Endodermal cell (in vitro differentiated cells): Measurements from ENCODE around the gene EHD4. TPM values are rescaled to one million over a fixed set of nuclear protein-coding genes. Genes with fewer than 3 reads are reported as not detected.

Experiments used
- DNase-seq: peaks from one replicate; pipeline ENCODE4 v3.0.0-alpha.2; 2017
- H3K27ac ChIP-seq: 2 replicates; pipeline ENCODE4 v1.5.1; 2013; ENCODE audit warnings: mild to moderate bottlenecking, low read depth, low read length, moderate library complexity
- H3K27me3 ChIP-seq: 2 replicates; pipeline ENCODE4 v1.6.1; 2013; ENCODE audit warnings: mild to moderate bottlenecking, low read length, moderate library complexity; ENCODE audit not compliant: insufficient read depth, control insufficient read depth, poor library complexity, severe bottlenecking
- H3K36me3 ChIP-seq: 2 replicates; pipeline ENCODE4 v1.7.0; 2013; ENCODE audit warnings: mild to moderate bottlenecking, low read length, moderate library complexity; ENCODE audit not compliant: control insufficient read depth, insufficient read depth
- H3K4me1 ChIP-seq: one replicate; pipeline ENCODE4 v1.7.0; 2013; ENCODE audit warnings: low read length; ENCODE audit not compliant: control insufficient read depth, insufficient read depth
- H3K4me3 ChIP-seq: 2 replicates; pipeline ENCODE4 v1.5.1; 2013; ENCODE audit warnings: mild to moderate bottlenecking, low read length, moderate library complexity
- H3K9ac ChIP-seq: 2 replicates; pipeline ENCODE4 v1.6.1; 2013; ENCODE audit warnings: mild to moderate bottlenecking, low read length, moderate library complexity; ENCODE audit not compliant: poor library complexity, severe bottlenecking; ENCODE audit errors: extremely low read depth
- H3K9me3 ChIP-seq: 2 replicates; pipeline ENCODE4 v1.6.1; 2013; ENCODE audit warnings: mild to moderate bottlenecking, low read length, moderate library complexity; ENCODE audit not compliant: control insufficient read depth
- H3K27ac Mint-ChIP-seq: 2 replicates; pipeline ENCODE4 v1.8.0; 2020; ENCODE audit warnings: mixed read lengths
- H3K27me3 Mint-ChIP-seq: 2 replicates; pipeline ENCODE4 v1.8.0; 2021; ENCODE audit warnings: mild to moderate bottlenecking, mixed read lengths; ENCODE audit not compliant: insufficient read depth
- H3K36me3 Mint-ChIP-seq: 2 replicates; pipeline ENCODE4 v1.8.0; 2020; ENCODE audit warnings: low read depth, mixed read lengths
- H3K4me1 Mint-ChIP-seq: 2 replicates; pipeline ENCODE4 v1.8.0; 2020; ENCODE audit warnings: mixed read lengths
- H3K4me3 Mint-ChIP-seq: 2 replicates; pipeline ENCODE4 v1.8.0; 2020; ENCODE audit warnings: mild to moderate bottlenecking, moderate library complexity, mixed read lengths
- H3K9me3 Mint-ChIP-seq: 2 replicates; pipeline ENCODE4 v1.8.0; 2020; ENCODE audit warnings: mild to moderate bottlenecking, mixed read lengths
- WGBS, 2 experiments: methylation state at CpG; one replicate each; pipeline versions ENCODE4 v1.1.5 to v1.1.7; 2013; ENCODE audit warnings: missing lambda C conversion rate in 2 of 2, mixed read lengths in 1 of 2; ENCODE audit not compliant: insufficient coverage in 1 of 2, insufficient read length in 1 of 2; 5-methylcytosine and 5-hydroxymethylcytosine counted together
- total RNA-seq, 2 donors: library from RNA; stranded (reverse); fragmentation: NEBNext Ultra II Directional in 1 of 2; extraction: Animal tissue kit (Norgen Biotek cat#: 25700) in 1 of 2; gene quantifications; 2 replicates in 1 of 2; 3 replicates in 1 of 2; pipeline ENCODE4 v1.2.1, GENCODE V29; 2021
- TF ChIP-seq, protein P1 (sequence below): fragments of 200-600 bp; sonication (generic); conservative IDR thresholded peaks from 2 replicates; pipeline ENCODE4 v1.5.0; 2021; ENCODE audit warnings: antibody characterized with exemption, mild to moderate bottlenecking

The EHD4 gene
- total RNA-seq, 2 donors from 2014 or later, result 16.9 to 17.3 TPM

- Histone ChIP-seq H3K4me3 (no peak overlapping the region), H3K27me3 (peaks cover 39% of the 10 kb centered on the region), H3K27ac (no peak overlapping the region), H3K4me1 (no peaks in the 10 kb centered on the region), H3K9ac (no peak overlapping the region), H3K36me3 (no peaks in the 10 kb centered on the region), H3K9me3 (no peaks in the 10 kb centered on the region)
- WGBS, 2 experiments, result 91 to 95% methylated on average over 7 to 10 of the region's 10 CpGs
- TF ChIP-seq, protein P1, sequence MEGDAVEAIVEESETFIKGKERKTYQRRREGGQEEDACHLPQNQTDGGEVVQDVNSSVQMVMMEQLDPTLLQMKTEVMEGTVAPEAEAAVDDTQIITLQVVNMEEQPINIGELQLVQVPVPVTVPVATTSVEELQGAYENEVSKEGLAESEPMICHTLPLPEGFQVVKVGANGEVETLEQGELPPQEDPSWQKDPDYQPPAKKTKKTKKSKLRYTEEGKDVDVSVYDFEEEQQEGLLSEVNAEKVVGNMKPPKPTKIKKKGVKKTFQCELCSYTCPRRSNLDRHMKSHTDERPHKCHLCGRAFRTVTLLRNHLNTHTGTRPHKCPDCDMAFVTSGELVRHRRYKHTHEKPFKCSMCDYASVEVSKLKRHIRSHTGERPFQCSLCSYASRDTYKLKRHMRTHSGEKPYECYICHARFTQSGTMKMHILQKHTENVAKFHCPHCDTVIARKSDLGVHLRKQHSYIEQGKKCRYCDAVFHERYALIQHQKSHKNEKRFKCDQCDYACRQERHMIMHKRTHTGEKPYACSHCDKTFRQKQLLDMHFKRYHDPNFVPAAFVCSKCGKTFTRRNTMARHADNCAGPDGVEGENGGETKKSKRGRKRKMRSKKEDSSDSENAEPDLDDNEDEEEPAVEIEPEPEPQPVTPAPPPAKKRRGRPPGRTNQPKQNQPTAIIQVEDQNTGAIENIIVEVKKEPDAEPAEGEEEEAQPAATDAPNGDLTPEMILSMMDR, result no peak
- Mint-ChIP-seq H3K4me1 (peaks cover 1% of the 10 kb centered on the region), H3K27ac (no peak overlapping the region), H3K9me3 (no peaks in the 10 kb centered on the region), H3K4me3 (no peak overlapping the region), H3K36me3 (no peaks in the 10 kb centered on the region), H3K27me3 (peaks cover 42% of the 10 kb centered on the region)
- DNase-seq, result no peak
These were observed 93.0 kb downstream of the EHD4 start for GRCh38 chr15:41879321-41879845.

GRCh38 chr15:41878355-41878699 is 94.0 kb downstream of the EHD4 start:
- no peak overlapping the region for H3K9ac ChIP-seq
- Mint-ChIP-seq H3K4me3 (no peak overlapping the region), H3K27ac (no peak overlapping the region), H3K36me3 (no peaks in the 10 kb centered on the region), H3K9me3 (no peaks in the 10 kb centered on the region), H3K27me3 (peaks cover 39% of the 10 kb centered on the region), H3K4me1 (peaks cover 1% of the 10 kb centered on the region)
- no peaks in the 10 kb centered on the region for H3K9me3 ChIP-seq
- H3K27ac ChIP-seq, result no peak overlapping the region
- TF ChIP-seq, protein P1, result no peak
- no peak for DNase-seq
- no peak overlapping the region for H3K4me3 ChIP-seq
- H3K4me1 ChIP-seq, result no peaks in the 10 kb centered on the region
- 94 to 97% methylated on average over 10 of the region's 10 CpGs for WGBS, 2 experiments
- H3K27me3 ChIP-seq, result peaks cover 37% of the 10 kb centered on the region
- H3K36me3 ChIP-seq, result no peaks in the 10 kb centered on the region

- Histone ChIP-seq H3K9me3 (no peaks in the 10 kb centered on the region), H3K27ac (no peak overlapping the region), H3K4me1 (no peaks in the 10 kb centered on the region), H3K9ac (no peak overlapping the region), H3K4me3 (no peak overlapping the region), H3K27me3 (peaks cover 32% of the 10 kb centered on the region), H3K36me3 (no peaks in the 10 kb centered on the region)
- TF ChIP-seq, protein P1, result peak; percentile 53
- H3K4me1 Mint-ChIP-seq, result peaks cover 1% of the 10 kb centered on the region
- H3K27me3 Mint-ChIP-seq, result peaks cover 34% of the 10 kb centered on the region
- H3K9me3 Mint-ChIP-seq, result no peaks in the 10 kb centered on the region
- WGBS, 2 experiments, result 83 to 87% methylated on average over 11 to 13 of the region's 13 CpGs
- no peaks in the 10 kb centered on the region for H3K36me3 Mint-ChIP-seq
- no peak for DNase-seq
- no peak overlapping the region for H3K4me3 Mint-ChIP-seq
- H3K27ac Mint-ChIP-seq, result no peak overlapping the region
These were observed 94.6 kb downstream of the EHD4 start for GRCh38 chr15:41877631-41878354.
